Bronchial epithelial cell (primary cell): Measurements from ENCODE around the gene DNM2. TPM values are rescaled to one million over a fixed set of nuclear protein-coding genes. Genes with fewer than 3 reads are reported as not detected.

ENCODE experiments used
- DNase-seq: peaks from one replicate; pipeline ENCODE4 v3.0.0-alpha.2; 2010; ENCODE audit warnings: low read depth
- FAIRE-seq: peaks from 2 replicates; lab custom pipeline; 2011; peaks lifted over from hg19 to GRCh38; lab: Jason Lieb, UNC
- H3K27me3 ChIP-seq: 2 replicates; pipeline ENCODE4 v1.5.1; 2011; ENCODE audit warnings: low read length; ENCODE audit not compliant: control insufficient read depth, insufficient read depth
- H3K36me3 ChIP-seq: 2 replicates; pipeline ENCODE4 v1.5.1; 2011; ENCODE audit warnings: low read length; ENCODE audit not compliant: control insufficient read depth, insufficient read depth
- H3K4me3 ChIP-seq: 2 replicates; pipeline ENCODE4 v1.5.1; 2011; ENCODE audit warnings: mild to moderate bottlenecking, low read depth, low read length, control low read depth
- total RNA-seq: library from RNA; depleted of rRNA; stranded (reverse); fragments of >200 nt; gene quantifications from 2 replicates; pipeline ENCODE4 v1.2.1, GENCODE V29; 2014
- TF ChIP-seq, protein P1 (sequence below): IDR thresholded peaks from 2 replicates; pipeline ENCODE4 v1.5.1; 2011; ENCODE audit warnings: mild to moderate bottlenecking, moderate library complexity, low read length, control low read depth, inconsistent platforms; ENCODE audit not compliant: insufficient read depth, severe bottlenecking

Gene DNM2
- total RNA-seq, 1 donor from 2014 or later: 68.4 TPM

DNA sequence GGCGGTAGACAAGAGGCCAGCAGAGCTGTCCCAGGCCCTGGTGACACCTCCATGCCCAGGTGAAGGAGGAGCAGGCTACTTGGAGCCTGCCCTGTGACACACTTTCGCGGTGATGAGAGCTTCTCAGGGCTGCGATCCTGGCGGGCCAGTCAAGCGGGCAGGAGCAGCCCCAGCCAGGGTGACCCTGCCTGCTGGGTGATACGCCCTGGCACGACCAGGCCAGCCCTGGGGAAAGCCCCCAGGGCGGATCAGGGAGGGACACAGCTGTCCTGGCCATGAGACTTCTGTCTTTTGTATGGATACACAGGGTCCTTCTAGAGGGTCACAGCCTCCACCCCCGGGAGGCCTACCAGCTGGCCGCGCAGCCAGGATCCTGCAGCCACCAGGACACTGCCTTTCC, 13.1 kb downstream of the DNM2 start:
- FAIRE-seq (no peak), DNase-seq (no peak)
- peaks cover 3% of the 10 kb centered on the region for H3K36me3 ChIP-seq
- no peak overlapping the region for H3K4me3 ChIP-seq
- no peaks in the 10 kb centered on the region for H3K27me3 ChIP-seq
- TF ChIP-seq, protein P1, sequence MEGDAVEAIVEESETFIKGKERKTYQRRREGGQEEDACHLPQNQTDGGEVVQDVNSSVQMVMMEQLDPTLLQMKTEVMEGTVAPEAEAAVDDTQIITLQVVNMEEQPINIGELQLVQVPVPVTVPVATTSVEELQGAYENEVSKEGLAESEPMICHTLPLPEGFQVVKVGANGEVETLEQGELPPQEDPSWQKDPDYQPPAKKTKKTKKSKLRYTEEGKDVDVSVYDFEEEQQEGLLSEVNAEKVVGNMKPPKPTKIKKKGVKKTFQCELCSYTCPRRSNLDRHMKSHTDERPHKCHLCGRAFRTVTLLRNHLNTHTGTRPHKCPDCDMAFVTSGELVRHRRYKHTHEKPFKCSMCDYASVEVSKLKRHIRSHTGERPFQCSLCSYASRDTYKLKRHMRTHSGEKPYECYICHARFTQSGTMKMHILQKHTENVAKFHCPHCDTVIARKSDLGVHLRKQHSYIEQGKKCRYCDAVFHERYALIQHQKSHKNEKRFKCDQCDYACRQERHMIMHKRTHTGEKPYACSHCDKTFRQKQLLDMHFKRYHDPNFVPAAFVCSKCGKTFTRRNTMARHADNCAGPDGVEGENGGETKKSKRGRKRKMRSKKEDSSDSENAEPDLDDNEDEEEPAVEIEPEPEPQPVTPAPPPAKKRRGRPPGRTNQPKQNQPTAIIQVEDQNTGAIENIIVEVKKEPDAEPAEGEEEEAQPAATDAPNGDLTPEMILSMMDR: no peak

DNA sequence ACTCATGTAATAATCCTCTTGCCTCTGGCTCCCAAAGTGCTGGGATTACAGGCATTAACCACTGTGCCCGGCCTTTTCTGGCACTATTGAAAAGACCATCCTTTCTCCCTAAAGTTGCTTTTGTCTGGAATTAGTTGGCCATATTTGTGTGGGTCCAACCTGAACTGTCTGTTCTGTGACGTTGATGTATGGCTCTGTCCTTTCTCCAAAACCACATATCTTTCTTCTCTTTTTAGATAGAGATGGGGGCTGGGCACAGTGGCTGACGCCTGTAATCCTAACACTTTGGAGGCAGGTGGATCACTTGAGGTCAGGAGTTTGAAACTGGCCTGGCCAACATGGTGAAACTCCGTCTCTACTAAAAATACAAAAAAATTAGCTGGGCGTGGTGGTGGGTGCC, 17.9 kb downstream of the DNM2 start:
- DNase-seq (no peak), FAIRE-seq (no peak)
- Histone ChIP-seq H3K27me3 (no peaks in the 10 kb centered on the region), H3K4me3 (no peak overlapping the region), H3K36me3 (no peaks in the 10 kb centered on the region)
- TF ChIP-seq, protein P1: no peak

- H3K27me3 ChIP-seq: no peaks in the 10 kb centered on the region
- TF ChIP-seq, protein P1: no peak
- no peak overlapping the region for H3K4me3 ChIP-seq
- no peak for FAIRE-seq
- no peaks in the 10 kb centered on the region for H3K36me3 ChIP-seq
- DNase-seq: no peak
Observed at GRCh38 chr19:10736189-10736588, 18.3 kb downstream of the DNM2 start.

- TF ChIP-seq, protein P1: no peak
- FAIRE-seq: no peak
Observed at GRCh38 chr19:10736916-10737551, 19.2 kb downstream of the DNM2 start.

GRCh38 chr19:10737722-10738121, 19.8 kb downstream of the DNM2 start:
- TF ChIP-seq, protein P1: no peak
- no peaks in the 10 kb centered on the region for H3K27me3 ChIP-seq
- no peak overlapping the region for H3K4me3 ChIP-seq
- H3K36me3 ChIP-seq: no peaks in the 10 kb centered on the region
- DNase-seq (no peak), FAIRE-seq (no peak)

More at GRCh38 chr19:10736916-10737551, 19.2 kb downstream of the DNM2 start:
- no peaks in the 10 kb centered on the region for H3K36me3 ChIP-seq
- H3K27me3 ChIP-seq: no peaks in the 10 kb centered on the region
- DNase-seq: no peak
- H3K4me3 ChIP-seq: no peak overlapping the region

DNA sequence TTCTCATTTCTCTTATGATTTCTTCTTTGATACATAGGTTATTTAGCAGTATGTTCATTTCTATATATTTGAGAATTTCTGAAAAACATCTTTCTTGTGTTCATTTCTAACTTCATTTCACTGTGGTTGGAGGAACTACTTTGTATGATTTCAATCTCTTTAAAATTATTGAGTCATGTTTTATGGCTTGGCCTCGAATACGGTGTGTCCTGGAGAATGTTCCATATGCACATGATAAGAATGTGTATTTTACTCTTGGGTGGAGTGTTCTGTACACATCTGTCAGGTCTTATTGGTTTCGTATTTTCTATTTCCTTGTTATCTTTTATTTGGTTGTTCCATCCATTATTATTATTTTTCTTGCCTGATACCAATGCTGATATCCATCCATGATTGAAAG, 22.9 kb downstream of the DNM2 start:
- FAIRE-seq: no peak
- TF ChIP-seq, protein P1: no peak
- Histone ChIP-seq H3K4me3 (no peak overlapping the region), H3K36me3 (no peaks in the 10 kb centered on the region), H3K27me3 (no peaks in the 10 kb centered on the region)
- no peak for DNase-seq
